Occipital lobe (tissue), 2 donors: ENCODE results near the gene FHOD3. TPM values are rescaled to one million over a fixed set of nuclear protein-coding genes. Genes with fewer than 3 reads are reported as not detected.

Experiments used
- DNase-seq: peaks from one replicate; lab custom pipeline; 2025; lab: John Stamatoyannopoulos, UW
- total RNA-seq: library from RNA; depleted of rRNA; stranded (reverse); fragments of >200 nt; gene quantifications from one replicate; pipeline ENCODE4 v1.2.3, GENCODE V29; 2014

The FHOD3 gene
- total RNA-seq, 1 donor from 2014 or later, result 51.2 TPM

DNA sequence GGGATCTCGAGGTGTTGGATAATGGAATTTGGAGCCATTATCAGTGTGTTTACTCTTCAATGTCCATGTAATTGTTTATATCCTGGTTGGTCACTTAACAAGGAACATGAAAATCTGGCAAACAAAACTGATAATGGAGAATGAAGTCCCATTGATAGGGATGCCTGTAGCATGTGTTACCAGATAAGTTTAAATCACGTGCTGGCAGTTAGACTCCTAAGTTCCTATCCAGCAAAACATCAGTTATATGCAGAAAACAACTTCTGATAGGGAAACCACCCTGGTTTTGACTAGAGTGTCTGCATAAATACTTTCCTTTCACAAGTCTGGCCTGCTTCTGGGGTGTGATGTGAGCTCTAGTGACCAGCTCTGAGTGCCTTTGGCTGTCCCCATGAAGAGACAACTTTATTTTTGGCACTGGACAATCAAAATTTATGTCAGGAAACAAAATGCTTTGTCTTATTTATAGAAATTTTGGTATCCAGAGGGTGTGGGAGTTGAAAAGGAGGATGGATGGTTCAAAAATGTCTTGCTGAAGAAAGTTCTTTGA, 82.0 kb downstream of the FHOD3 start:
- DNase-seq, result no peak

- DNase-seq, result no peak
Observed at GRCh38 chr18:36380173-36380827, 82.8 kb downstream of the FHOD3 start.

- no peak for DNase-seq
Observed at GRCh38 chr18:36381075-36381474, 83.6 kb downstream of the FHOD3 start.

- no peak for DNase-seq
Observed at GRCh38 chr18:36382854-36383253, 85.3 kb downstream of the FHOD3 start.

- DNase-seq, result no peak
Observed at GRCh38 chr18:36386150-36386920, 88.8 kb downstream of the FHOD3 start.

- DNase-seq, result no peak
Observed at GRCh38 chr18:36387310-36387709, 89.8 kb downstream of the FHOD3 start.

DNA sequence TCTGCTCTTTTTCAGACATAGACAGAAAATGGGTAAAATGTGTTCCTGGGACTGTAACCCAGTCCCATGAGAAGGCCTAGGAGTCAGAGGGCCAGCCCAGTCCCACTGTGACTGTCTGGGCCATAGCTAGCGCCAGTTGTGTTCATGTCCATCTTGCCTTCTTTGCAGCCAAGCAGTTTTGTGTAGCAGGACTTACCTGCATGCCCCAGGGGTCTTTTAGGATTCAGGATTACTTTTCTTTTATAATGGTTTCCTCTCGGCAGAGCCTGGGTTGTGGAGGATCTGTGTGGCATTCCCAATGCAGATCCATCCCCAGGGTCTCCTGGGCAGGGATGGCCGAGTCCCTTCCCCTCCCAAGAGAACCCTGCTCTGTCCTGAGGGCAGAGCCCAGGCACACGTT, 90.8 kb downstream of the FHOD3 start:
- DNase-seq, result no peak

- no peak for DNase-seq
Observed at GRCh38 chr18:36389027-36389426, 91.5 kb downstream of the FHOD3 start.

- DNase-seq, result no peak
Observed at GRCh38 chr18:36389811-36390581, 92.5 kb downstream of the FHOD3 start.

DNA sequence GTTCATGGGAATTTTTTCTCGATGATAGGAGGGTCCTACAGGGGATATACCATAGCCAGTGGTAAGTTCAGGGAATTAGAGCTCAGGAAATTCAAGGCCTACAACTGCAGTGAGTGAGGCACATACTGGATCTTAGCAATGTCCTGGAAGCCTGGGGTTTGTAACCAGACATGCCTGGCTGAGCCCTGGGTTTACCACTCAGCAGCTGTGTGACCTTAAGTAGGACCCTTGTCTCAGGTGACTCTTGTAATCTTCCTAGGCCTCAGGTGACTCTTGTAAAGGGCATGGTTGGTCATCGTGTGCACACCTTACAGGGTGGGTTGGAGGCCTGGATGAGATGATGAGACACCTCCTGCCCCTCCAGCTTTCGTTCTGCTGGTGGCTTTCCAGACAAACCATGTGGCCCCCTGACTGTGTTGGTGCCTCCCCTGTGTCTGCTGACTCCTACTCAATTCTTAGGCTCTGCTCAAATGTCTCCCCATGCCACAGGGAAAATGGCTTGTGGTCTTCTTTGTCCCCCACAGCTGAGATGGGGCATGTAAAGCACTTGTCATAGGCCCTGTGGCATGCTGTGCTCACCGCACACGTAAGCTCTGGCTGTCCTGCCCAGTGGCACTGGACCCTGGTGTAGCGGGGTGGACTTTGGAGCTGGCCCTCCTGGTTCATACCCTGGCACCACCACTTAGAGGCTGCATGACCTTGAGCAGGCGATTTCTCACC, 94.1 kb downstream of the FHOD3 start:
- DNase-seq, result no peak

GRCh38 chr18:36392164-36392978, 94.9 kb downstream of the FHOD3 start:
- DNase-seq, result no peak

DNA sequence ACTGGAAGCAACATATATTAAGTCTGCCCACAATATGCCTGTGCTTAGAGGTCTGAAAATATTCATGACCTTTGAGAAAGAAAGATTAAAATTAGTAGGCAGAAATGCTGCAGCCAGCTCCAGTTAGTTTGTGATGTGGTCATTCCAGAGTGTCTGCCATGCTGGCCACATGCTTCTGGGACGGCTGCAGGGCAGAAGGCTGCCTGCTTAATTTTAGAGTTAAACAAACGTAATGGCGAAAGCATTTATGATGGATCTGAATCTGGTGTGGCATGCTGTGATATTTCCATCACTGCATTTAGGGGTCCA, 95.4 kb downstream of the FHOD3 start:
- DNase-seq, result no peak

DNA sequence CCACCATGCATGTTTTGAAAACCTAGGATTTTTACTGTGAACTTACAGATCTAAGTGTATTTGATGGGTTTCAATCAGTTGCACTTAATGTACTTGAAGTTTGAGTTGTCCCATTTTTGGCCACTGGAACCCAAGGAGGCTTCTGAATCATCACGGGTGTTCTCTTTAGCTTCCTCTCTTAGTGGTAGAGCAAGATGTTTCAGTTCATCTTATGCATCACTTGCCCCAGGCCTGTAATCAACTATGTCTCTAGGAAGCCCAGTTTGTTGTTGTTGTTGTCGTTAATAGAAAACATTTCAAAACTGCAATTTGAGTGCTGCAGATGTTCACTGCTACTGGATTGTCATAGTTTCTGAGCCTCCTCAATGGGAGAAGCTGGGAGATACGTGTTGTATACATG, 97.0 kb downstream of the FHOD3 start:
- no peak for DNase-seq

DNA sequence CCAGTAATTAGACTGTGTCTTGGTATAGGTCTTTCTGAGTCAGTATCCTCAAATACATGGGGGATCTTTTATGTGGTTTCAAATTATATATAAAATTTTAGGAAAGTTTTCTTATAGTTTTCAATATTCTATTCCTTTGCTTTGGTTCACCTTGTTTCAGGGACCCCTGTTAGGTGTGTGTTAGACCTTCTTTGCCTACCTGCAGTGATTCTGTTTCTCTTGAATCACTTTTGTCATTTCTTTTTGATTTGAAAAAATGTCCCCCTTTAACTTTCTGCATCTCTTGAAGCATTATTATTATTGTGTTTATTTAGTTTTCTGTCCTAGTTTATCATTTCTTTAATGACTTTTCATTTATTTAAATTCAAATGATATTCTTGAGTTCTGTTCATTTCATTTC, 98.7 kb downstream of the FHOD3 start:
- no peak for DNase-seq

GRCh38 chr18:36397033-36397432, 99.5 kb downstream of the FHOD3 start:
- DNase-seq, result no peak

GRCh38 chr18:36398419-36398818, 100.9 kb downstream of the FHOD3 start:
- DNase-seq, result no peak

- DNase-seq, result no peak
Observed at GRCh38 chr18:36399055-36399454, 101.5 kb downstream of the FHOD3 start.

DNA sequence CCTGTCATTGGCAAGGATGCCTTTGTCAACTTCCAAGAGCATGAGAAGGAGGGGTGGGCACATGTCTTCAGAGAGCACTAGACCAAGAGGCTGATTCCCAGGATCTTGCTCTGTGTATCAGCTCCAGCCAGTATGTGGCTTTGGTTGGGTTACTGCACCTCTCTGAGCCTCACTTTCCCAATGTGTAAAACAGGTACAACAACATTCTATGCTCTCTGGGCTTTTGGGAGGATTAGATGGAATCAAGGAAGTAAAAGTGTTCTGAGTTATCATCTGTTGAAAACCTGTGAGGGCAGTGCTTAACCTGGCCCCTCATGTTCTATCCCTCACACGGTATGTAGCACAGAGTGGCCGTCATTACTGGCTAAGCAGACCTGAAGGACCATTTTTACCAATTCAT, 103.9 kb downstream of the FHOD3 start:
- DNase-seq, result no peak

- no peak for DNase-seq
Observed at GRCh38 chr18:36402765-36403396, 105.4 kb downstream of the FHOD3 start.
